DND-41 (cell line): ENCODE data around the gene AP2A2.

Experiments used
- CTCF ChIP-seq: IDR thresholded peaks from 2 replicates; pipeline ENCODE4 v1.5.1; 2012; ENCODE audit warnings: borderline replicate concordance, low read length, moderate library complexity, mild to moderate bottlenecking; ENCODE audit not compliant: poor library complexity, severe bottlenecking; ENCODE audit errors: extremely low read depth
- EZH2 ChIP-seq: IDR thresholded peaks from 3 replicates; pipeline ENCODE4 v1.6.1; 2012; ENCODE audit warnings: borderline replicate concordance, low read depth, mild to moderate bottlenecking, moderate library complexity, low read length, inconsistent platforms; ENCODE audit not compliant: severe bottlenecking

GRCh38 chr11:884578-885070, 41.0 kb upstream of the AP2A2 start:
- TF ChIP-seq CTCF (no peak), EZH2 (no peak)
